IMR-90 (cell line): Measurements from ENCODE around the gene RCN1. TPM values are rescaled to one million over a fixed set of nuclear protein-coding genes. Genes with fewer than 3 reads are reported as not detected.
"Not testable (repeated sequence)": the region's sequence is repeated elsewhere in the genome, so short reads cannot be mapped to it uniquely, and the experiment has no call there.

ENCODE experiments used
- ATAC-seq: fragments of 200-7000 bp; cut with Tn5 transposase; 2 replicates; pipeline ENCODE4 v1.9.1; 2020; ENCODE audit warnings: low read depth, mild to moderate bottlenecking, moderate library complexity
- BruUV-seq: library from RNA; stranded (reverse); fragments of 400-500 nt; replicated peaks from 2 replicates; lab custom pipeline; 2021; lab: Mats Ljungman, UMichigan
- CTCF ChIA-PET: fragments of 300-600 bp; formaldehyde crosslinking; extraction: SDS; loops from one replicate; lab custom pipeline; 2021; ENCODE audit warnings: antibody characterized with exemption; lab: Yijun Ruan, JAX
- POLR2A ChIA-PET: fragments of 300-600 bp; sonication (Branson Sonifier 250); formaldehyde crosslinking; loops from one replicate; lab custom pipeline; 2022; ENCODE audit warnings: antibody characterized with exemption; ENCODE audit not compliant: unreplicated experiment; lab: Charles Lee
- DNase-seq: peaks from one replicate; pipeline ENCODE4 v3.0.0; 2013
- H2AFZ ChIP-seq: replicated peaks from 2 replicates; pipeline ENCODE3; 2013; ENCODE audit warnings: low read length, mild to moderate bottlenecking; ENCODE audit not compliant: poor library complexity
- H2AK5ac ChIP-seq: 2 replicates; pipeline ENCODE4 v1.6.1; 2013; ENCODE audit warnings: low read depth, low read length, inconsistent platforms
- H2AK9ac ChIP-seq: replicated peaks from 2 replicates; pipeline ENCODE3; 2013; ENCODE audit warnings: mild to moderate bottlenecking, low read depth, low read length, moderate library complexity; ENCODE audit not compliant: poor library complexity
- H2BK120ac ChIP-seq: 2 replicates; pipeline ENCODE4 v1.6.1; 2013; ENCODE audit warnings: low read depth, low read length, inconsistent platforms
- H2BK15ac ChIP-seq: 3 replicates; pipeline ENCODE4 v1.6.1; 2013; ENCODE audit warnings: low read depth, low read length, inconsistent platforms
- H2BK20ac ChIP-seq: 2 replicates; pipeline ENCODE4 v1.6.1; 2013; ENCODE audit warnings: low read depth, mild to moderate bottlenecking, inconsistent platforms, low read length, moderate library complexity
- H2BK5ac ChIP-seq: 2 replicates; pipeline ENCODE4 v1.6.1; 2013; ENCODE audit warnings: mild to moderate bottlenecking, low read depth, low read length, inconsistent platforms; ENCODE audit not compliant: poor library complexity, severe bottlenecking
- H3K14ac ChIP-seq: replicated peaks from 2 replicates; pipeline ENCODE4 v1.6.1; 2013; ENCODE audit warnings: low read depth, low read length, inconsistent platforms
- H3K18ac ChIP-seq: 2 replicates; pipeline ENCODE4 v1.6.1; 2013; ENCODE audit warnings: low read depth, low read length, control low read depth
- H3K23ac ChIP-seq: 2 replicates; pipeline ENCODE4 v1.6.1; 2013; ENCODE audit warnings: low read depth, low read length, inconsistent platforms
- H3K27ac ChIP-seq: 2 replicates; pipeline ENCODE4 v1.5.1; 2013; ENCODE audit warnings: mild to moderate bottlenecking, control low read depth, low read length; ENCODE audit not compliant: insufficient read depth
- H3K27me3 ChIP-seq: 2 replicates; pipeline ENCODE4 v1.6.1; 2013; ENCODE audit warnings: low read length; ENCODE audit not compliant: control insufficient read depth, insufficient read depth
- H3K36me3 ChIP-seq: 2 replicates; pipeline ENCODE4 v1.6.1; 2013; ENCODE audit warnings: low read length, mixed read lengths; ENCODE audit not compliant: control insufficient read depth, insufficient read depth
- H3K4ac ChIP-seq: 2 replicates; pipeline ENCODE4 v1.6.1; 2013; ENCODE audit warnings: low read depth, low read length, inconsistent platforms
- H3K4me1 ChIP-seq: 2 replicates; pipeline ENCODE4 v1.6.1; 2013; ENCODE audit warnings: low read length, mixed read lengths; ENCODE audit not compliant: control insufficient read depth, insufficient read depth
- H3K4me2 ChIP-seq: 2 replicates; pipeline ENCODE4 v1.6.1; 2013; ENCODE audit warnings: low read depth, mild to moderate bottlenecking, control low read depth, low read length, moderate library complexity
- H3K4me3 ChIP-seq: 2 replicates; pipeline ENCODE4 v1.5.1; 2013; ENCODE audit warnings: low read depth, mild to moderate bottlenecking, control low read depth, low read length, moderate library complexity; ENCODE audit not compliant: insufficient read depth
- H3K56ac ChIP-seq: 2 replicates; pipeline ENCODE4 v1.6.1; 2013; ENCODE audit warnings: low read length, inconsistent platforms; ENCODE audit not compliant: insufficient read depth; ENCODE audit errors: extremely low read depth
- H3K79me1 ChIP-seq, 2 experiments: 2 replicates each; pipeline ENCODE4 v1.6.1; 2013; ENCODE audit warnings: low read length in 2 of 2, inconsistent platforms in 1 of 2, low read depth in 1 of 2
- H3K9ac ChIP-seq: 2 replicates; pipeline ENCODE4 v1.6.1; 2013; ENCODE audit warnings: low read depth, low read length, control low read depth
- H3K9me1 ChIP-seq: 2 replicates; pipeline ENCODE4 v1.6.1; 2013; ENCODE audit warnings: low read length, inconsistent platforms; ENCODE audit not compliant: insufficient read depth
- H3K9me3 ChIP-seq: 2 replicates; pipeline ENCODE4 v1.6.1; 2013; ENCODE audit warnings: low read length; ENCODE audit not compliant: control insufficient read depth, insufficient read depth
- H4K20me1 ChIP-seq: 2 replicates; pipeline ENCODE4 v1.6.1; 2013; ENCODE audit warnings: low read length, inconsistent platforms; ENCODE audit not compliant: insufficient read depth
- H4K5ac ChIP-seq: 2 replicates; pipeline ENCODE4 v1.6.1; 2013; ENCODE audit warnings: mild to moderate bottlenecking, low read depth, low read length, control low read depth
- H4K8ac ChIP-seq, 2 experiments: 2 replicates each; pipeline ENCODE4 v1.6.1; 2013; ENCODE audit warnings: low read depth in 2 of 2, low read length in 2 of 2, control low read depth in 1 of 2, inconsistent platforms in 1 of 2
- H4K91ac ChIP-seq: 2 replicates; pipeline ENCODE4 v1.6.1; 2013; ENCODE audit warnings: low read depth, low read length, inconsistent platforms; ENCODE audit not compliant: insufficient read depth
- CEBPB ChIP-seq: IDR thresholded peaks from 2 replicates; pipeline ENCODE4 v1.6.1; 2012; ENCODE audit warnings: low read depth, low read length, improper control_type of control experiment
- WGBS, 2 experiments: methylation state at CpG; one replicate each; pipeline versions ENCODE4 v1.1.5 to v1.1.7; 2013; ENCODE audit warnings: missing lambda C conversion rate in 2 of 2; ENCODE audit not compliant: insufficient read length in 1 of 2; ENCODE audit errors: extremely low coverage in 2 of 2; 5-methylcytosine and 5-hydroxymethylcytosine counted together
- dilution Hi-C: fragments of 300-500 bp; cut with HindIII; formaldehyde crosslinking; loops from one replicate; pipeline ENCODE4 v1.14.3; 2018; ENCODE audit warnings: low sequenced_read_pairs; ENCODE audit not compliant: unreplicated experiment
- in situ Hi-C: fragments of 300-500 bp; cut with MboI; formaldehyde crosslinking; loops from 3 replicates; pipeline ENCODE4 v1.14.3; 2019; ENCODE audit warnings: low sequenced_read_pairs, inconsistent platforms, mixed read lengths
- intact Hi-C: fragments of 100-400 bp; cut with micrococcal nuclease; formaldehyde crosslinking; loops from 2 replicates; pipeline ENCODE4 v1.10.0; 2022
- polyA plus RNA-seq, 3 experiments: library from polyadenylated mRNA; depleted of rRNA; stranded (reverse); fragments of >200 nt; gene quantifications; 2 replicates each; pipeline ENCODE4 v1.2.3, GENCODE V29; 2012; ENCODE audit warnings: low replicate concordance in 1 of 3
- total RNA-seq: library from RNA; depleted of rRNA; stranded (reverse); fragments of >200 nt; gene quantifications from 2 replicates; pipeline ENCODE4 v1.2.3, GENCODE V29; 2012

RCN1 gene
- total and polyA plus RNA-seq, 2 of the 4 experiments (the other 2 are of a cell fraction) = 129 to 193 TPM

GRCh38 chr11:32119139-32119538 lies 28.3 kb downstream of the RCN1 start:
- H3K79me1 ChIP-seq, DNase-seq, H3K36me3 ChIP-seq, H2AK9ac ChIP-seq, H4K5ac ChIP-seq, H3K4ac ChIP-seq, H3K27me3 ChIP-seq, H3K56ac ChIP-seq, H3K9ac ChIP-seq, H3K4me1 ChIP-seq, intact Hi-C loops, POLR2A ChIA-PET, H2BK120ac ChIP-seq, H3K18ac ChIP-seq, H2AFZ ChIP-seq, H3K9me1 ChIP-seq, H3K23ac ChIP-seq, H3K4me3 ChIP-seq, H3K9me3 ChIP-seq, H4K20me1 ChIP-seq, ATAC-seq, H3K4me2 ChIP-seq, H4K8ac ChIP-seq, H2BK20ac ChIP-seq, dilution Hi-C loops, BruUV-seq, H4K91ac ChIP-seq, H3K27ac ChIP-seq, H3K14ac ChIP-seq, in situ Hi-C loops: not testable (repeated sequence)
- CTCF ChIA-PET = interaction anchor here (0.6 kb wide), 1 partner anchor 206 kb away, joined by 5 read pairs; no protein-coding TSS in a partner anchor
- peak overlapping the region; percentile 62 for H2BK5ac ChIP-seq
- WGBS, 2 experiments = 100% methylated on average over 1 of the region's 5 CpGs; no CpG with 5 or more reads in 1 of the 2 experiments
- TF ChIP-seq CEBPB = peak; percentile 88
- H2AK5ac ChIP-seq = peak overlapping the region; percentile 36; the same call in 1 of the 2 replicates
- H2BK15ac ChIP-seq = peak overlapping the region; percentile 82; the same call in 2 of the 3 replicates
